Large intestine (tissue), 3 donors: Measurements from ENCODE around the gene UBE2E1. TPM values are rescaled to one million over a fixed set of nuclear protein-coding genes. Genes with fewer than 3 reads are reported as not detected.
A peak's percentile ranks its signal among the peaks of the same experiment; 100 is the strongest.
"Not testable (repeated sequence)": the region's sequence is repeated elsewhere in the genome, so short reads cannot be mapped to it uniquely, and the experiment has no call there.

Experiments used
- DNase-seq, 2 donors: peaks; one replicate each; pipeline versions ENCODE4 v3.0.0 to v3.0.0-alpha.2; 2013
- H3K27ac ChIP-seq: one replicate; pipeline ENCODE4 v1.5.1; 2013; ENCODE audit warnings: low read length
- H3K27me3 ChIP-seq: 2 replicates; pipeline ENCODE4 v1.6.1; 2013; ENCODE audit warnings: low read length; ENCODE audit not compliant: control insufficient read depth, insufficient read depth
- H3K36me3 ChIP-seq: 2 replicates; pipeline ENCODE4 v1.6.1; 2013; ENCODE audit warnings: low read length; ENCODE audit not compliant: control insufficient read depth, insufficient read depth
- H3K4me1 ChIP-seq: one replicate; pipeline ENCODE4 v1.6.1; 2013; ENCODE audit warnings: low read length; ENCODE audit not compliant: control insufficient read depth, insufficient read depth
- H3K4me3 ChIP-seq: one replicate; pipeline ENCODE4 v1.5.1; 2013; ENCODE audit warnings: low read length
- H3K9me3 ChIP-seq: one replicate; pipeline ENCODE4 v1.6.1; 2013; ENCODE audit warnings: mild to moderate bottlenecking, low read depth, low read length, moderate library complexity; ENCODE audit not compliant: control insufficient read depth
- WGBS: methylation state at CpG from one replicate; pipeline ENCODE4 v1.1.5; 2013; ENCODE audit warnings: low lambda C conversion rate; ENCODE audit not compliant: insufficient coverage; 5-methylcytosine and 5-hydroxymethylcytosine counted together
- polyA plus RNA-seq: library from polyadenylated mRNA; unstranded; fragments of 120-200 nt; gene quantifications from one replicate; pipeline ENCODE4 v1.2.1, GENCODE V29; 2013

Gene UBE2E1
- polyA plus RNA-seq, 1 donor: 120 TPM

- H3K9me3 ChIP-seq: no peaks in the 10 kb centered on the region
- no peaks in the 10 kb centered on the region for H3K27me3 ChIP-seq
- H3K4me1 ChIP-seq: no peaks in the 10 kb centered on the region
- no peak overlapping the region for H3K4me3 ChIP-seq
- no peak overlapping the region for H3K27ac ChIP-seq
- WGBS: 96% methylated on average over 3 of the region's 5 CpGs
- no peak for DNase-seq
- H3K36me3 ChIP-seq: no peaks in the 10 kb centered on the region
Observed at GRCh38 chr3:23845326-23846216, 39.8 kb downstream of the UBE2E1 start.

- not testable (repeated sequence) for H3K27ac ChIP-seq, H3K9me3 ChIP-seq, H3K27me3 ChIP-seq, H3K36me3 ChIP-seq, DNase-seq, H3K4me1 ChIP-seq, H3K4me3 ChIP-seq
- no CpG with 5 or more reads among the region's 2 CpGs for WGBS
Observed at GRCh38 chr3:23849462-23849861, 43.7 kb downstream of the UBE2E1 start.

- H3K9me3 ChIP-seq: no peaks in the 10 kb centered on the region
- no peak overlapping the region for H3K4me3 ChIP-seq
- peaks cover 6% of the 10 kb centered on the region for H3K36me3 ChIP-seq
- H3K27me3 ChIP-seq: no peaks in the 10 kb centered on the region
- H3K4me1 ChIP-seq: no peaks in the 10 kb centered on the region
- no peak for DNase-seq
- WGBS: 67% methylated on average over 1 of the region's 3 CpGs
- no peak overlapping the region for H3K27ac ChIP-seq
Observed at GRCh38 chr3:23856286-23856685, 50.5 kb downstream of the UBE2E1 start.

GRCh38 chr3:23859012-23859743 lies 53.4 kb downstream of the UBE2E1 start:
- H3K27me3 ChIP-seq: no peaks in the 10 kb centered on the region
- no peak overlapping the region for H3K27ac ChIP-seq
- H3K36me3 ChIP-seq: peaks cover 7% of the 10 kb centered on the region
- H3K9me3 ChIP-seq: no peaks in the 10 kb centered on the region
- DNase-seq: no peak
- H3K4me1 ChIP-seq: no peaks in the 10 kb centered on the region
- WGBS: no CpG with 5 or more reads among the region's 1 CpG
- H3K4me3 ChIP-seq: no peak overlapping the region

- 100% methylated on average over 1 of the region's 7 CpGs for WGBS
- Histone ChIP-seq H3K27ac (no peak overlapping the region), H3K9me3 (no peaks in the 10 kb centered on the region), H3K4me3 (no peak overlapping the region), H3K36me3 (peaks cover 7% of the 10 kb centered on the region), H3K27me3 (no peaks in the 10 kb centered on the region), H3K4me1 (no peaks in the 10 kb centered on the region)
- no peak for DNase-seq
Observed at GRCh38 chr3:23859839-23860382, 54.2 kb downstream of the UBE2E1 start.

- H3K27ac ChIP-seq: no peak overlapping the region
- no peak overlapping the region for H3K4me3 ChIP-seq
- H3K36me3 ChIP-seq: peaks cover 9% of the 10 kb centered on the region
- WGBS: no CpG with 5 or more reads among the region's 9 CpGs
- H3K27me3 ChIP-seq: no peaks in the 10 kb centered on the region
- H3K4me1 ChIP-seq: peaks cover 14% of the 10 kb centered on the region
- DNase-seq: no peak
- no peaks in the 10 kb centered on the region for H3K9me3 ChIP-seq
Observed at GRCh38 chr3:23861689-23862088, 55.9 kb downstream of the UBE2E1 start.

GRCh38 chr3:23863060-23863459 lies 57.3 kb downstream of the UBE2E1 start:
- Histone ChIP-seq H3K27ac (no peak overlapping the region), H3K27me3 (no peaks in the 10 kb centered on the region), H3K4me3 (no peak overlapping the region), H3K9me3 (no peaks in the 10 kb centered on the region), H3K36me3 (peaks cover 9% of the 10 kb centered on the region), H3K4me1 (peaks cover 14% of the 10 kb centered on the region)
- WGBS: no CpG with 5 or more reads among the region's 1 CpG
- no peak for DNase-seq

GRCh38 chr3:23864931-23865330 lies 59.2 kb downstream of the UBE2E1 start:
- DNase-seq: no peak
- Histone ChIP-seq H3K9me3 (no peaks in the 10 kb centered on the region), H3K4me3 (no peak overlapping the region), H3K36me3 (peaks cover 9% of the 10 kb centered on the region), H3K27me3 (no peaks in the 10 kb centered on the region), H3K4me1 (peaks cover 15% of the 10 kb centered on the region), H3K27ac (no peak overlapping the region)
- WGBS: no CpG with 5 or more reads among the region's 1 CpG

GRCh38 chr3:23865595-23866396 lies 60.0 kb downstream of the UBE2E1 start:
- H3K4me3 ChIP-seq: no peak overlapping the region
- DNase-seq: peak; percentile 36 to 59
- H3K36me3 ChIP-seq: peaks cover 9% of the 10 kb centered on the region
- no peaks in the 10 kb centered on the region for H3K9me3 ChIP-seq
- H3K27ac ChIP-seq: no peak overlapping the region
- no peaks in the 10 kb centered on the region for H3K27me3 ChIP-seq
- peaks cover 17% of the 10 kb centered on the region for H3K4me1 ChIP-seq
- WGBS: no CpG with 5 or more reads among the region's 6 CpGs

GRCh38 chr3:23867400-23867799 lies 61.6 kb downstream of the UBE2E1 start:
- Histone ChIP-seq H3K9me3 (peaks cover 5% of the 10 kb centered on the region), H3K4me3 (no peak overlapping the region), H3K27ac (no peak overlapping the region), H3K36me3 (peaks cover 2% of the 10 kb centered on the region), H3K27me3 (no peaks in the 10 kb centered on the region), H3K4me1 (peaks cover 17% of the 10 kb centered on the region)
- DNase-seq: no peak
- WGBS: no CpG with 5 or more reads among the region's 1 CpG
